ENCODE results near the gene MYH10. TPM values are rescaled to one million over a fixed set of nuclear protein-coding genes. Genes with fewer than 3 reads are reported as not detected.

Gene MYH10
- 100 to 1,000 TPM in 5 of 8 experiments, 10 to 100 TPM in 3; 67.1 to 263 (median 139) TPM for total RNA-seq

GRCh38 chr17:8630227-8630801 is at the start of gene MYH10:
MYH10 (minus strand) TSS chr17:8630725; CDS start chr17:8623246, 7,479 bp downstream.
- H3K27ac ChIP-seq: peak within 1 kb of the TSS; percentile 91 to 97
- H3K4me1 ChIP-seq (replicated peaks in 1 of 2): peaks cover 17 to 19% of the 10 kb centered on the region in 2 donors
- WGBS, 10 experiments: no CpG with 5 or more reads among the region's 33 CpGs
- ATAC-seq (replicated peaks in 6 of 8): peak in 6 of 8 experiments; percentile 0 to 1 (median 1)
- in situ Hi-C loops (cut with MboI; ENCODE audit: low pct_unique_long_range_greater_than_20kb in 2 of 9, low sequenced_read_pairs in 9 of 9, unreplicated experiment in 9 of 9): loop anchor here in 1 of 9 experiments (25.0 kb wide), 1 partner anchor 218 kb away; no protein-coding TSS in a partner anchor
- peak within 1 kb of the TSS; percentile 82 to 97 (median 95) for H3K4me3 ChIP-seq

- ATAC-seq (replicated peaks in 6 of 8): no peak
- in situ Hi-C loops (cut with MboI; ENCODE audit: low pct_unique_long_range_greater_than_20kb in 2 of 9, low sequenced_read_pairs in 9 of 9, unreplicated experiment in 9 of 9): no loop called here
- 23 to 93% (median 72%) methylated on average over 1 to 3 of the region's 3 CpGs; no CpG with 5 or more reads in 2 of the 10 experiments for WGBS, 10 experiments
- Histone ChIP-seq H3K4me3 (no peak overlapping the region), H3K4me1 (replicated peaks in 1 of 2) (peaks cover 2 to 7% of the 10 kb centered on the region in 2 donors), H3K27ac (no peak overlapping the region)
These were observed 48.6 kb upstream of the MYH10 start for GRCh38 chr17:8679126-8679525.

- Histone ChIP-seq H3K4me1 (replicated peaks in 1 of 2) (peaks cover 16 to 18% of the 10 kb centered on the region in 2 donors), H3K4me3 (no peak overlapping the region), H3K27ac (no peak overlapping the region)
- ATAC-seq (replicated peaks in 6 of 8): no peak
- in situ Hi-C loops (cut with MboI; ENCODE audit: low pct_unique_long_range_greater_than_20kb in 2 of 9, low sequenced_read_pairs in 9 of 9, unreplicated experiment in 9 of 9): no loop called here
- 20 to 69% (median 47%) methylated on average over 1 to 8 of the region's 8 CpGs; no CpG with 5 or more reads in 4 of the 10 experiments for WGBS, 10 experiments
These were observed 44.8 kb upstream of the MYH10 start for GRCh38 chr17:8675306-8675705.

- ATAC-seq (replicated peaks in 6 of 8): peak in 3 of 8 experiments; percentile 62 to 81 (median 77)
- no peak overlapping the region for H3K4me3 ChIP-seq
- in situ Hi-C loops (cut with MboI; ENCODE audit: low pct_unique_long_range_greater_than_20kb in 2 of 9, low sequenced_read_pairs in 9 of 9, unreplicated experiment in 9 of 9): no loop called here
These were observed 44.1 kb upstream of the MYH10 start for GRCh38 chr17:8674344-8675305.

GRCh38 chr17:8673612-8674011 is 43.1 kb upstream of the MYH10 start:
- ATAC-seq (replicated peaks in 6 of 8): peak in 5 of 8 experiments; percentile 78 to 95 (median 95)

More at GRCh38 chr17:8674344-8675305, 44.1 kb upstream of the MYH10 start:
- WGBS, 10 experiments: 20 to 85% (median 55%) methylated on average over 1 to 11 of the region's 19 CpGs; no CpG with 5 or more reads in 2 of the 10 experiments
- Histone ChIP-seq H3K4me1 (replicated peaks in 1 of 2) (peaks cover 17 to 18% of the 10 kb centered on the region in 2 donors), H3K27ac (no peak overlapping the region)

GRCh38 chr17:8672326-8672725 is 41.8 kb upstream of the MYH10 start:
- no peak overlapping the region for H3K4me3 ChIP-seq
- 80 to 100% (median 92%) methylated on average over 1 to 9 of the region's 9 CpGs; no CpG with 5 or more reads in 1 of the 10 experiments for WGBS, 10 experiments
- in situ Hi-C loops (cut with MboI; ENCODE audit: low pct_unique_long_range_greater_than_20kb in 2 of 9, low sequenced_read_pairs in 9 of 9, unreplicated experiment in 9 of 9): no loop called here
- ATAC-seq (replicated peaks in 6 of 8): no peak
- peaks cover 23% of the 10 kb centered on the region in 2 donors for H3K4me1 ChIP-seq (replicated peaks in 1 of 2)
- no peak overlapping the region for H3K27ac ChIP-seq

More at GRCh38 chr17:8673612-8674011, 43.1 kb upstream of the MYH10 start:
- WGBS, 10 experiments: 50 to 100% (median 83%) methylated on average over 1 of the region's 1 CpG; no CpG with 5 or more reads in 6 of the 10 experiments
- in situ Hi-C loops (cut with MboI; ENCODE audit: low pct_unique_long_range_greater_than_20kb in 2 of 9, low sequenced_read_pairs in 9 of 9, unreplicated experiment in 9 of 9): no loop called here
- H3K4me1 ChIP-seq (replicated peaks in 1 of 2): peaks cover 23% of the 10 kb centered on the region in 2 donors
- no peak overlapping the region for H3K27ac ChIP-seq
- H3K4me3 ChIP-seq: no peak overlapping the region

- in situ Hi-C loops (cut with MboI; ENCODE audit: low pct_unique_long_range_greater_than_20kb in 2 of 9, low sequenced_read_pairs in 9 of 9, unreplicated experiment in 9 of 9): no loop called here
- WGBS, 10 experiments: 20 to 100% (median 56%) methylated on average over 1 to 4 of the region's 4 CpGs; no CpG with 5 or more reads in 1 of the 10 experiments
- no peak overlapping the region for H3K4me3 ChIP-seq
- ATAC-seq (replicated peaks in 6 of 8): no peak
- peaks cover 23% of the 10 kb centered on the region in 2 donors for H3K4me1 ChIP-seq (replicated peaks in 1 of 2)
- no peak overlapping the region for H3K27ac ChIP-seq
These were observed 39.9 kb upstream of the MYH10 start for GRCh38 chr17:8670421-8670820.

- in situ Hi-C loops (cut with MboI; ENCODE audit: low pct_unique_long_range_greater_than_20kb in 2 of 9, low sequenced_read_pairs in 9 of 9, unreplicated experiment in 9 of 9): no loop called here
- Histone ChIP-seq H3K27ac (peak overlapping the region in 1 of 2 donors; percentile 39), H3K4me1 (replicated peaks in 1 of 2) (peaks cover 12 to 13% of the 10 kb centered on the region in 2 donors), H3K4me3 (no peak overlapping the region)
- WGBS, 10 experiments: 63 to 100% (median 94%) methylated on average over 2 to 4 of the region's 4 CpGs; no CpG with 5 or more reads in 1 of the 10 experiments
- ATAC-seq (replicated peaks in 6 of 8): no peak
These were observed 37.7 kb upstream of the MYH10 start for GRCh38 chr17:8668176-8668740.

GRCh38 chr17:8667421-8667820 is 36.9 kb upstream of the MYH10 start:
- ATAC-seq (replicated peaks in 6 of 8): peak in 2 of 8 experiments; percentile 71 to 72
- WGBS, 10 experiments: 20 to 100% (median 80%) methylated on average over 1 to 6 of the region's 7 CpGs; no CpG with 5 or more reads in 3 of the 10 experiments
- Histone ChIP-seq H3K4me1 (replicated peaks in 1 of 2) (peaks cover 7 to 8% of the 10 kb centered on the region in 2 donors), H3K27ac (no peak overlapping the region), H3K4me3 (no peak overlapping the region)
- in situ Hi-C loops (cut with MboI; ENCODE audit: low pct_unique_long_range_greater_than_20kb in 2 of 9, low sequenced_read_pairs in 9 of 9, unreplicated experiment in 9 of 9): no loop called here

- in situ Hi-C loops (cut with MboI; ENCODE audit: low pct_unique_long_range_greater_than_20kb in 2 of 9, low sequenced_read_pairs in 9 of 9, unreplicated experiment in 9 of 9): no loop called here
- no peak for ATAC-seq (replicated peaks in 6 of 8)
- Histone ChIP-seq H3K4me1 (replicated peaks in 1 of 2) (peaks cover 7 to 8% of the 10 kb centered on the region in 2 donors), H3K4me3 (no peak overlapping the region), H3K27ac (no peak overlapping the region)
- WGBS, 10 experiments: 67 to 100% (median 76%) methylated on average over 1 to 2 of the region's 2 CpGs; no CpG with 5 or more reads in 6 of the 10 experiments
These were observed 35.2 kb upstream of the MYH10 start for GRCh38 chr17:8665684-8666083.

- Histone ChIP-seq H3K4me1 (replicated peaks in 1 of 2) (peaks cover 6% of the 10 kb centered on the region in 2 donors), H3K4me3 (no peak overlapping the region), H3K27ac (no peak overlapping the region)
- ATAC-seq (replicated peaks in 6 of 8): no peak
- 83 to 100% (median 93%) methylated on average over 2 to 8 of the region's 12 CpGs; no CpG with 5 or more reads in 1 of the 10 experiments for WGBS, 10 experiments
- in situ Hi-C loops (cut with MboI; ENCODE audit: low pct_unique_long_range_greater_than_20kb in 2 of 9, low sequenced_read_pairs in 9 of 9, unreplicated experiment in 9 of 9): no loop called here
These were observed 34.1 kb upstream of the MYH10 start for GRCh38 chr17:8664456-8665126.

- no peak for ATAC-seq (replicated peaks in 6 of 8)
- H3K27ac ChIP-seq: no peak overlapping the region
- in situ Hi-C loops (cut with MboI; ENCODE audit: low pct_unique_long_range_greater_than_20kb in 2 of 9, low sequenced_read_pairs in 9 of 9, unreplicated experiment in 9 of 9): no loop called here
These were observed 32.4 kb upstream of the MYH10 start for GRCh38 chr17:8662973-8663372.

More at GRCh38 chr17:8662973-8663372, 32.4 kb upstream of the MYH10 start:
- no peaks in the 10 kb centered on the region for H3K4me1 ChIP-seq (replicated peaks in 1 of 2)
- H3K4me3 ChIP-seq: no peak overlapping the region
- WGBS, 10 experiments: 50 to 100% (median 79%) methylated on average over 1 to 4 of the region's 5 CpGs; no CpG with 5 or more reads in 4 of the 10 experiments
